Fibroblast of lung (primary cell): Measurements from ENCODE around the gene PRELID3B. TPM values are rescaled to one million over a fixed set of nuclear protein-coding genes. Genes with fewer than 3 reads are reported as not detected.

ENCODE experiments used
- DNase-seq, 2 donors: peaks; one replicate each; pipeline versions ENCODE4 v3.0.0 to v3.0.0-alpha.2; 2010; ENCODE audit warnings: low read depth in 2 of 2
- H2AFZ ChIP-seq: 2 replicates; pipeline ENCODE4 v1.5.1; 2012; ENCODE audit warnings: low read length, control low read depth, inconsistent platforms
- H3K27ac ChIP-seq: 2 replicates; pipeline ENCODE4 v1.5.1; 2011; ENCODE audit warnings: low read length, control low read depth; ENCODE audit not compliant: insufficient read depth
- H3K27me3 ChIP-seq: 2 replicates; pipeline ENCODE4 v1.5.1; 2011; ENCODE audit warnings: mild to moderate bottlenecking, low read length; ENCODE audit not compliant: control insufficient read depth, insufficient read depth
- H3K36me3 ChIP-seq: 2 replicates; pipeline ENCODE4 v1.5.1; 2011; ENCODE audit warnings: low read length; ENCODE audit not compliant: control insufficient read depth, insufficient read depth
- H3K4me1 ChIP-seq: 2 replicates; pipeline ENCODE4 v1.5.1; 2011; ENCODE audit warnings: low read length; ENCODE audit not compliant: control insufficient read depth, insufficient read depth; ENCODE audit errors: extremely low read depth
- H3K4me2 ChIP-seq: 2 replicates; pipeline ENCODE4 v1.5.1; 2011; ENCODE audit warnings: low read length, control low read depth; ENCODE audit not compliant: insufficient read depth; ENCODE audit errors: extremely low read depth
- H3K4me3 ChIP-seq, 4 experiments: fragments of 200-600 bp in 1 of 4; sonication (generic) in 1 of 4; replicated peaks in 1 of 4; 2 replicates each; pipeline ENCODE4 v1.5.1; 2011 to 2016; ENCODE audit warnings: low read length in 4 of 4, low read depth in 3 of 4, mild to moderate bottlenecking in 3 of 4, control low read depth in 2 of 4, inconsistent platforms in 1 of 4, mixed read lengths in 1 of 4; ENCODE audit not compliant: insufficient read depth in 1 of 4; ENCODE audit errors: control extremely low read depth in 1 of 4
- H3K79me2 ChIP-seq: 2 replicates; pipeline ENCODE4 v1.5.1; 2012; ENCODE audit warnings: mild to moderate bottlenecking, low read length, inconsistent platforms; ENCODE audit not compliant: control insufficient read depth, insufficient read depth
- H3K9ac ChIP-seq: 2 replicates; pipeline ENCODE4 v1.5.1; 2011; ENCODE audit warnings: mild to moderate bottlenecking, low read length, control low read depth; ENCODE audit not compliant: insufficient read depth
- H3K9me3 ChIP-seq: 2 replicates; pipeline ENCODE4 v1.5.1; 2012; ENCODE audit warnings: low read depth, low read length; ENCODE audit not compliant: control insufficient read depth, insufficient read depth
- H4K20me1 ChIP-seq: 2 replicates; pipeline ENCODE4 v1.5.1; 2011; ENCODE audit warnings: low read length; ENCODE audit not compliant: control insufficient read depth, insufficient read depth; ENCODE audit errors: extremely low read depth
- EZH2 ChIP-seq: IDR thresholded peaks from 2 replicates; pipeline ENCODE4 v1.5.1; 2012; ENCODE audit warnings: low read length, control low read depth, mild to moderate bottlenecking; ENCODE audit errors: missing control alignments
- polyA plus RNA-seq, 2 donors: library from polyadenylated mRNA; depleted of rRNA in 1 of 2; stranded (reverse) in 1 of 2; unstranded in 1 of 2; fragments of >200 nt; gene quantifications; 2 replicates each; pipeline ENCODE4 v1.2.1, GENCODE V29; 2011 to 2012; ENCODE audit warnings: missing spikeins in 1 of 2
- total RNA-seq: library from RNA; depleted of rRNA; stranded (reverse); fragments of >200 nt; gene quantifications from 2 replicates; pipeline ENCODE4 v1.2.1, GENCODE V29; 2014
- TF ChIP-seq, protein P1 (sequence below), 2 donors: IDR thresholded peaks in 1 of 2; conservative IDR thresholded peaks in 1 of 2; 1 replicate in 1 of 2; 2 replicates in 1 of 2; pipeline ENCODE4 v1.5.1; 2011 to 2012; ENCODE audit warnings: low read length in 2 of 2, control low read depth in 1 of 2, inconsistent platforms in 1 of 2, low read depth in 1 of 2, mild to moderate bottlenecking in 1 of 2

Gene PRELID3B
- total and polyA plus RNA-seq, 2 donors (not counting 1 experiment from before 2014, with no cell fraction given), result 64.5 to 127 TPM

DNA sequence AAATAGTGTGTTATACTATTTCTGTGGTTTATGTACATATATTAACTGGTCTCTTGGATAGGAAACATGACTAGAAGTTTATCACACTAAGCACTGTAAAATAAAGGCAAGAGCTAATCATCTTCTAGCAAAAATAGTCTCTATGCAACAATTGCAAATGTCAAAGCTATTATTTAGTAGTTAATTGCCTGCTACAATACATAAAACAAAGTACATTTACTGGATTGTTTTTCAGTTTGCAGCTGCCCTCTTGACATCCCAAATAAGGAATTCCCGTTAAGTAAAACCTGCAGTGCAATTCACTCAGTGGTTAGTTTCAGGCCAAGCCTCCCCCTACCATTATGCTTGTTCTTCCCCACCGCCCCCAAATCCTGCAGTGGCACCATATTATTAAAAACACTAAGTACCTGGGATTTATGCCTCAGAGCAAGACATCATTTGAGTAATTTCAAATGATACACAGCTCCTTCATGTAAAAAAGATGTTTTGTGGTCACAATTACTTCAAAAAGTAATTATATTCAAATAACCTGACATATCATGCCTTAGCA lies 8.9 kb downstream of the PRELID3B start:
- Histone ChIP-seq H3K27me3 (no peaks in the 10 kb centered on the region), H4K20me1 (peaks cover 2% of the 10 kb centered on the region), H3K9me3 (no peaks in the 10 kb centered on the region), H3K4me2 (no peak overlapping the region), H3K36me3 (peaks cover 2% of the 10 kb centered on the region), H3K9ac (no peak overlapping the region), H3K79me2 (peaks cover 38% of the 10 kb centered on the region), H2AFZ (no peak overlapping the region), H3K27ac (no peak overlapping the region), H3K4me1 (peaks cover 7% of the 10 kb centered on the region), H3K4me3 (no peak overlapping the region)
- TF ChIP-seq, protein P1, sequence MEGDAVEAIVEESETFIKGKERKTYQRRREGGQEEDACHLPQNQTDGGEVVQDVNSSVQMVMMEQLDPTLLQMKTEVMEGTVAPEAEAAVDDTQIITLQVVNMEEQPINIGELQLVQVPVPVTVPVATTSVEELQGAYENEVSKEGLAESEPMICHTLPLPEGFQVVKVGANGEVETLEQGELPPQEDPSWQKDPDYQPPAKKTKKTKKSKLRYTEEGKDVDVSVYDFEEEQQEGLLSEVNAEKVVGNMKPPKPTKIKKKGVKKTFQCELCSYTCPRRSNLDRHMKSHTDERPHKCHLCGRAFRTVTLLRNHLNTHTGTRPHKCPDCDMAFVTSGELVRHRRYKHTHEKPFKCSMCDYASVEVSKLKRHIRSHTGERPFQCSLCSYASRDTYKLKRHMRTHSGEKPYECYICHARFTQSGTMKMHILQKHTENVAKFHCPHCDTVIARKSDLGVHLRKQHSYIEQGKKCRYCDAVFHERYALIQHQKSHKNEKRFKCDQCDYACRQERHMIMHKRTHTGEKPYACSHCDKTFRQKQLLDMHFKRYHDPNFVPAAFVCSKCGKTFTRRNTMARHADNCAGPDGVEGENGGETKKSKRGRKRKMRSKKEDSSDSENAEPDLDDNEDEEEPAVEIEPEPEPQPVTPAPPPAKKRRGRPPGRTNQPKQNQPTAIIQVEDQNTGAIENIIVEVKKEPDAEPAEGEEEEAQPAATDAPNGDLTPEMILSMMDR (conservative IDR thresholded peaks at IDR 0.05 in 1 of 2, IDR thresholded peaks at IDR 0.05 in 1 of 2; ENCODE audit: low read depth in 1 of 2, low read length in 2 of 2), result no peak
- TF ChIP-seq EZH2, result no peak
- no peak for DNase-seq

DNA sequence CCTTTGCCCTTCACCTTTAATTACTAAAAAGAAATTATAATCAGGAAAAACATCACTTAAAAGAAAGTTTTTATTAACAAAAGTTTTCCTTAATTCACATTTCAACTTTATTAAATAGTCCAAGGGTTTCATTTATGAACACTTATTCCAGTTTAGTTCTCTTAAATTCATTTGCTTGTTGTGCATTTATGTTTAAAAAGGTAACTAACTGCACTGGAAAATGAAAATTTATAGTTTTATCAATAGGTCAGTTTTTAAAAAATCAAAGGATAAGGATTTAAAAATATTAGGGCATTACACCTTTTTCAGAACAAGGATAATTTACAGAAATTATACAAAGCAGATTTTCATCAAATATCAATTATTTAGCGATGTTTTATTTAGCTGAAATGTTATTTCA lies 9.5 kb downstream of the PRELID3B start:
- no peak for DNase-seq
- TF ChIP-seq EZH2, result no peak
- TF ChIP-seq, protein P1 (conservative IDR thresholded peaks at IDR 0.05 in 1 of 2, IDR thresholded peaks at IDR 0.05 in 1 of 2; ENCODE audit: low read depth in 1 of 2, low read length in 2 of 2), result no peak
- Histone ChIP-seq H3K9me3 (no peaks in the 10 kb centered on the region), H4K20me1 (peaks cover 2% of the 10 kb centered on the region), H3K79me2 (peaks cover 40% of the 10 kb centered on the region), H3K36me3 (peaks cover 2% of the 10 kb centered on the region), H3K27ac (no peak overlapping the region), H3K9ac (no peak overlapping the region), H3K4me2 (peak overlapping the region; percentile 94), H3K4me3 (peak overlapping the region; percentile 60 to 68 (median 64)), H3K27me3 (no peaks in the 10 kb centered on the region), H3K4me1 (peaks cover 7% of the 10 kb centered on the region), H2AFZ (no peak overlapping the region)

DNA sequence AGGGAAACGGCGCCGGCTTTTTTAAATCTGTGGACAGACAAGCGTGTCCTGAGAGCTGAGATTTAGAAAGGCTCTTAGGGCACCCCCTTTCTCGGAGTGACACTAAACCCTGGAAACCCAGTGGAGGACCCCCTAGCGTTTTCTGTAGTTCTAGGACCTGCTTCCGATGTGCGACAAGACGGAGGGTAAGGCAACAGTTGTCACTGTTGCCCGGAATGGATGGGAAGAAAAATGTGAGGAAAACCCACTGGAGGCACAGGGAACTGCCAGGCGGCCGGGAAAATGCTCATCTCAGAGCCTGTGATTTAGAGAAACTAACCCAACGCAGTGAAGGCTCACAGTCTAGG lies 9.9 kb downstream of the PRELID3B start:
- H3K79me2 ChIP-seq, result peaks cover 40% of the 10 kb centered on the region
- H3K9ac ChIP-seq, result peak overlapping the region; percentile 67
- no peaks in the 10 kb centered on the region for H3K9me3 ChIP-seq
- H3K4me1 ChIP-seq, result peaks cover 8% of the 10 kb centered on the region
- DNase-seq, result peak in 1 of 2 donors; percentile 33
- peaks cover 2% of the 10 kb centered on the region for H4K20me1 ChIP-seq
- H3K4me3 ChIP-seq, result peak overlapping the region; percentile 60 to 68 (median 64)
- H2AFZ ChIP-seq, result peak overlapping the region; percentile 48
- no peaks in the 10 kb centered on the region for H3K27me3 ChIP-seq
- peaks cover 2% of the 10 kb centered on the region for H3K36me3 ChIP-seq
- no peak for TF ChIP-seq EZH2
- TF ChIP-seq, protein P1 (conservative IDR thresholded peaks at IDR 0.05 in 1 of 2, IDR thresholded peaks at IDR 0.05 in 1 of 2; ENCODE audit: low read depth in 1 of 2, low read length in 2 of 2), result no peak
- peak overlapping the region; percentile 94 for H3K4me2 ChIP-seq
- peak overlapping the region; percentile 60 for H3K27ac ChIP-seq
